Transverse colon (tissue), 4 donors: ENCODE results near the gene ART1. TPM values are rescaled to one million over a fixed set of nuclear protein-coding genes. Genes with fewer than 3 reads are reported as not detected.

Experiments
- DNase-seq: peaks from one replicate; pipeline ENCODE4 v3.0.0-alpha.2; 2019
- H3K27ac ChIP-seq, 4 donors: fragments of 200-600 bp; sonication (generic); 2 replicates each; pipeline ENCODE4 v1.5.1; 2016 to 2018; ENCODE audit warnings: inconsistent platforms in 4 of 4
- H3K27me3 ChIP-seq: fragments of 200-600 bp; sonication (generic); 2 replicates; pipeline ENCODE4 v1.5.1; 2017; ENCODE audit warnings: inconsistent platforms
- H3K36me3 ChIP-seq, 4 donors: fragments of 200-600 bp; sonication (generic); 2 replicates each; pipeline ENCODE4 v1.5.1; 2017 to 2019; ENCODE audit warnings: inconsistent platforms in 4 of 4
- H3K4me1 ChIP-seq, 4 donors: fragments of 200-600 bp; sonication (generic); 2 replicates each; pipeline ENCODE4 v1.5.1; 2017 to 2020; ENCODE audit warnings: inconsistent platforms in 4 of 4
- H3K4me3 ChIP-seq, 4 donors: fragments of 200-600 bp; sonication (generic); 1 replicate in 1 of 4; 2 replicates in 3 of 4; pipeline versions ENCODE4 v1.5.1 to v1.6.1; 2017 to 2019; ENCODE audit warnings: inconsistent platforms in 4 of 4
- H3K9me3 ChIP-seq, 2 donors: fragments of 200-600 bp; sonication (generic); 2 replicates each; pipeline ENCODE4 v1.5.1; 2017 to 2019; ENCODE audit warnings: inconsistent platforms in 2 of 2
- CTCF ChIP-seq, 5 experiments: fragments of 200-600 bp in 3 of 5; fragments of 450-650 bp in 2 of 5; sonication (generic) in 3 of 5; IDR thresholded peaks; 1 replicate in 2 of 5; 2 replicates in 3 of 5; pipeline ENCODE4 v1.5.1; 2016 to 2017; ENCODE audit warnings: antibody characterized with exemption in 5 of 5, inconsistent platforms in 3 of 5, mild to moderate bottlenecking in 2 of 5, moderate library complexity in 1 of 5
- EP300 ChIP-seq: sonication (generic); formaldehyde crosslinking; IDR thresholded peaks from one replicate; pipeline ENCODE4 v1.6.1; 2017; ENCODE audit warnings: antibody characterized with exemption, low read depth
- POLR2A ChIP-seq: fragments of 450-650 bp; IDR thresholded peaks from one replicate; pipeline ENCODE4 v1.6.1; 2016; ENCODE audit warnings: antibody characterized with exemption, mild to moderate bottlenecking, moderate library complexity
- POLR2AphosphoS5 ChIP-seq, 3 donors: sonication (generic); formaldehyde crosslinking; IDR thresholded peaks; one replicate each; pipeline ENCODE4 v1.6.1; 2016; ENCODE audit warnings: antibody characterized with exemption in 3 of 3
- WGBS, 2 donors: methylation state at CpG; one replicate each; pipeline ENCODE4 v1.1.5; 2018; ENCODE audit warnings: low coverage in 1 of 2; 5-methylcytosine and 5-hydroxymethylcytosine counted together
- in situ Hi-C, 4 donors: fragments of 200-750 bp; cut with MboI; loops; one replicate each; pipeline versions ENCODE4 v1.15.0 to v1.15.1; 2017; ENCODE audit warnings: low sequenced_read_pairs in 3 of 4, low pct_ligation_motif_present in 1 of 4, low pct_unique_long_range_greater_than_20kb in 1 of 4
- intact Hi-C: fragments of 100-400 bp; cut with DNase I; formaldehyde crosslinking; loops from one replicate; pipeline ENCODE4 v1.15.1; 2023; ENCODE audit warnings: low total_unique reads
- total RNA-seq, 4 donors: library from RNA; depleted of rRNA; stranded (reverse); fragments of >200 nt; gene quantifications; one replicate each; pipeline ENCODE4 v1.1.0, GENCODE V29; 2016

The ART1 gene
- total RNA-seq, 4 donors from 2014 or later: 3.3 to 3.7 TPM; not detected in 2

GRCh38 chr11:3659595-3660515 lies 14.9 kb downstream of the ART1 start:
- no peaks in the 10 kb centered on the region for H3K9me3 ChIP-seq
- DNase-seq: no peak
- intact Hi-C loops: no loop called here
- WGBS, 2 donors: 90 to 100% methylated on average over 2 to 28 of the region's 33 CpGs
- H3K4me1 ChIP-seq: no peaks in the 10 kb centered on the region
- no peak overlapping the region for H3K27ac ChIP-seq
- H3K4me3 ChIP-seq: no peak overlapping the region
- no peaks in the 10 kb centered on the region for H3K36me3 ChIP-seq
- H3K27me3 ChIP-seq: peaks cover 2% of the 10 kb centered on the region
- in situ Hi-C loops: no loop called here
- no peak for TF ChIP-seq POLR2A
- TF ChIP-seq POLR2AphosphoS5 (IDR thresholded peaks at IDR 0.05): peak in 1 of 3 donors; percentile 20

- TF ChIP-seq POLR2AphosphoS5 (IDR thresholded peaks at IDR 0.05): no peak
- TF ChIP-seq EP300: no peak
- no peak for TF ChIP-seq POLR2A
- no peak for TF ChIP-seq CTCF (IDR thresholded peaks at IDR 0.05)
- WGBS, 2 donors: 66% methylated on average over 2 of the region's 2 CpGs; no CpG with 5 or more reads in 1 of the 2 donors
- in situ Hi-C loops: no loop called here
Observed at GRCh38 chr11:3660960-3661359, 16.0 kb downstream of the ART1 start.

GRCh38 chr11:3662856-3663255 lies 17.9 kb downstream of the ART1 start:
- intact Hi-C loops: no loop called here
- H3K4me3 ChIP-seq: no peak overlapping the region
- no peak for DNase-seq
- no peaks in the 10 kb centered on the region for H3K27me3 ChIP-seq
- H3K27ac ChIP-seq: no peak overlapping the region
- in situ Hi-C loops: no loop called here
- TF ChIP-seq POLR2AphosphoS5 (IDR thresholded peaks at IDR 0.05) (no peak), CTCF (IDR thresholded peaks at IDR 0.05) (no peak), EP300 (no peak), POLR2A (no peak)
- no peaks in the 10 kb centered on the region for H3K4me1 ChIP-seq
- H3K36me3 ChIP-seq: peaks cover 0 to 5% (median 0%) of the 10 kb centered on the region in 4 donors
- H3K9me3 ChIP-seq: no peaks in the 10 kb centered on the region

More at GRCh38 chr11:3660960-3661359, 16.0 kb downstream of the ART1 start:
- intact Hi-C loops: no loop called here
- H3K4me3 ChIP-seq: no peak overlapping the region
- H3K27me3 ChIP-seq: no peaks in the 10 kb centered on the region
- no peak overlapping the region for H3K27ac ChIP-seq
- DNase-seq: no peak
- H3K9me3 ChIP-seq: no peaks in the 10 kb centered on the region
- H3K36me3 ChIP-seq: peaks cover 0 to 5% (median 0%) of the 10 kb centered on the region in 4 donors
- H3K4me1 ChIP-seq: no peaks in the 10 kb centered on the region

- Histone ChIP-seq H3K36me3 (peaks cover 0 to 5% (median 0%) of the 10 kb centered on the region in 4 donors), H3K4me1 (no peaks in the 10 kb centered on the region), H3K27me3 (no peaks in the 10 kb centered on the region), H3K4me3 (no peak overlapping the region), H3K27ac (no peak overlapping the region), H3K9me3 (no peaks in the 10 kb centered on the region)
- TF ChIP-seq POLR2AphosphoS5 (IDR thresholded peaks at IDR 0.05) (no peak), CTCF (IDR thresholded peaks at IDR 0.05) (no peak), POLR2A (no peak), EP300 (no peak)
- intact Hi-C loops (no loop called here), in situ Hi-C loops (no loop called here)
- DNase-seq: no peak
- WGBS, 2 donors: 87% methylated on average over 3 to 10 of the region's 10 CpGs
Observed at GRCh38 chr11:3664032-3664630, 19.2 kb downstream of the ART1 start.
